ENCODE measurements around the gene KBTBD4. TPM values are rescaled to one million over a fixed set of nuclear protein-coding genes. Genes with fewer than 3 reads are reported as not detected.
"Not testable (repeated sequence)": the region's sequence is repeated elsewhere in the genome, so short reads cannot be mapped to it uniquely, and the experiment has no call there.

KBTBD4 gene
- total RNA-seq, 2 donors from 2014 or later, result 14.5 to 15.5 TPM

GRCh38 chr11:47553406-47553743, 25.4 kb downstream of the KBTBD4 start:
- H3K4me3 ChIP-seq, result peak overlapping the region; percentile 90
- DNase-seq, result no peak
- intact Hi-C loops (cut with DNase I), result no loop called here

GRCh38 chr11:47552566-47553405, 26.0 kb downstream of the KBTBD4 start, which contains the start of gene CELF1:
CELF1 (minus strand) TSS chr11:47553132; CDS start chr11:47499523, 53,609 bp downstream.
- H3K4me1 ChIP-seq, result no peaks in the 10 kb centered on the region
- TF ChIP-seq CTCF (IDR thresholded peaks at IDR 0.05), result peak; percentile 81
- peak within 1 kb of the TSS; percentile 86 to 96 for H3K9ac ChIP-seq (ENCODE audit: low read depth in 2 of 2, low read length in 2 of 2)
- H3K36me3 ChIP-seq, result no peaks in the 10 kb centered on the region
- H3K27me3 ChIP-seq, result no peaks in the 10 kb centered on the region
- H3K4me3 ChIP-seq, result peak within 1 kb of the TSS; percentile 90
- H3K27ac ChIP-seq, result peak within 1 kb of the TSS; percentile 95
- intact Hi-C loops (cut with DNase I), result no loop called here
- H3K9me3 ChIP-seq, result no peaks in the 10 kb centered on the region
- peak; percentile 92 for DNase-seq

More at GRCh38 chr11:47553406-47553743, 25.4 kb downstream of the KBTBD4 start:
- no peaks in the 10 kb centered on the region for H3K36me3 ChIP-seq
- TF ChIP-seq CTCF (IDR thresholded peaks at IDR 0.05), result no peak
- H3K27me3 ChIP-seq, result no peaks in the 10 kb centered on the region
- H3K27ac ChIP-seq, result peak overlapping the region; percentile 95
- peak overlapping the region; percentile 75 to 86 for H3K9ac ChIP-seq (ENCODE audit: low read depth in 2 of 2, low read length in 2 of 2)
- no peaks in the 10 kb centered on the region for H3K9me3 ChIP-seq
- H3K4me1 ChIP-seq, result no peaks in the 10 kb centered on the region

- Histone ChIP-seq H3K27me3 (no peaks in the 10 kb centered on the region), H3K4me1 (no peaks in the 10 kb centered on the region), H3K27ac (peak overlapping the region; percentile 95), H3K4me3 (peak overlapping the region; percentile 90), H3K36me3 (no peaks in the 10 kb centered on the region), H3K9me3 (no peaks in the 10 kb centered on the region), H3K9ac (ENCODE audit: low read depth in 2 of 2, low read length in 2 of 2) (peak overlapping the region; percentile 86 to 96)
- intact Hi-C loops (cut with DNase I), result no loop called here
- peak; percentile 57 for DNase-seq
- TF ChIP-seq CTCF (IDR thresholded peaks at IDR 0.05), result no peak
Measured at GRCh38 chr11:47552056-47552565, 26.7 kb downstream of the KBTBD4 start.

- Histone ChIP-seq H3K4me3 (no peak overlapping the region), H3K27me3 (no peaks in the 10 kb centered on the region), H3K9me3 (no peaks in the 10 kb centered on the region), H3K4me1 (no peaks in the 10 kb centered on the region), H3K36me3 (no peaks in the 10 kb centered on the region), H3K9ac (ENCODE audit: low read depth in 2 of 2, low read length in 2 of 2) (peak overlapping the region in 1 of 2 donors; percentile 96), H3K27ac (peak overlapping the region; percentile 95)
- DNase-seq, result no peak
- intact Hi-C loops (cut with DNase I), result no loop called here
- peak; percentile 23 for TF ChIP-seq CTCF (IDR thresholded peaks at IDR 0.05)
Measured at GRCh38 chr11:47551086-47551485, 27.7 kb downstream of the KBTBD4 start.

- no peak for DNase-seq
- Histone ChIP-seq H3K27me3 (no peaks in the 10 kb centered on the region), H3K9me3 (no peaks in the 10 kb centered on the region), H3K36me3 (no peaks in the 10 kb centered on the region), H3K27ac (no peak overlapping the region), H3K4me3 (no peak overlapping the region), H3K4me1 (no peaks in the 10 kb centered on the region), H3K9ac (ENCODE audit: low read depth in 2 of 2, low read length in 2 of 2) (peak overlapping the region in 1 of 2 donors; percentile 19)
- no peak for TF ChIP-seq CTCF (IDR thresholded peaks at IDR 0.05)
- intact Hi-C loops (cut with DNase I), result no loop called here
Measured at GRCh38 chr11:47550288-47551047, 28.3 kb downstream of the KBTBD4 start.

GRCh38 chr11:47546274-47546673, 32.5 kb downstream of the KBTBD4 start:
- H3K4me1 ChIP-seq; H3K27ac ChIP-seq; H3K9ac ChIP-seq (ENCODE audit: low read depth in 2 of 2, low read length in 2 of 2); H3K9me3 ChIP-seq; H3K4me3 ChIP-seq; H3K27me3 ChIP-seq; H3K36me3 ChIP-seq; DNase-seq: not testable (repeated sequence)
- intact Hi-C loops (cut with DNase I), result loop anchor here (10.0 kb wide), 1 partner anchor 71 kb away; no protein-coding TSS in a partner anchor

Data from colonic mucosa (tissue), 4 donors.